ENCODE measurements around the gene ASIC2. TPM values are rescaled to one million over a fixed set of nuclear protein-coding genes. Genes with fewer than 3 reads are reported as not detected.

The ASIC2 gene
- total RNA-seq, 1 donor = 0.18 TPM

DNA sequence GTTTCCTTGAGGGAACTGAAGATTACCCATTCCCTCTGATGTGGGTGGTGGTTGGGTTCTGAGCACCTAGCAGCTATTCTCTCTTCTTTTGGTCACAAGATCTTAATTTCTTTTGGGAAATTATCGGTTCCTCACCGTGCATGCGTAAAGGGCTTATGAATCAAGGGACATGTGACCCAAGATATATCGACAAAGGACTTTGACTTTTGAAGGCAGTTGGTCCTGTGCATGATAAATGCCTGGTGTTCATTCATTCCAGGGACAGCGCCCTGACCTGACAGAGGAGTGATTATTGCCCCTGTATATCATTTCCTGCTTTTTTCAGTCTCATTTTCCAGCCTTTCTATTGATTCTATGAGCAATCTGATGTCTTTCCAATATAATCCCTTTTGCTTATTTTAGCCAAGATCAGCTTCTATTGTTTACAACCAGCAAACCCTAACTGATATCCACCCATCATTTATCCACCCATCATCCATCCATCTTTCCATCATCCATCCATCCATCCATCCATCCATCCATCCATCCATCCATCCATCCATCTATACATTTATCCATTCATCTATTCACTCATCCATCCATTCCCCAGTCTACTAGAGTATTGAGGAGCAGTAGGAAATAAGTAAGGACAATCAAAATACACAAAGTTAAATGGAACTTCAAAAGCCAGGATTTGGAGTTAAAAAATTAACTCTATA is 25.1 kb downstream of the ASIC2 start:
- no peak for TF ChIP-seq CTCF (IDR thresholded peaks at IDR 0.05; ENCODE audit: insufficient read depth, low read length)
- H3K4me3 ChIP-seq (ENCODE audit: low read depth, low read length) = no peak overlapping the region
- no peak for DNase-seq (ENCODE audit: low read depth)

- peak; percentile 76 for DNase-seq (ENCODE audit: low read depth)
- TF ChIP-seq CTCF (IDR thresholded peaks at IDR 0.05; ENCODE audit: insufficient read depth, low read length) = no peak
- H3K4me3 ChIP-seq (ENCODE audit: low read depth, low read length) = no peak overlapping the region
These were observed 25.8 kb downstream of the ASIC2 start for GRCh38 chr17:33267271-33267790.

- DNase-seq (ENCODE audit: low read depth) = no peak
- no peak for TF ChIP-seq CTCF (IDR thresholded peaks at IDR 0.05; ENCODE audit: insufficient read depth, low read length)
These were observed 26.5 kb downstream of the ASIC2 start for GRCh38 chr17:33266611-33267010.

DNA sequence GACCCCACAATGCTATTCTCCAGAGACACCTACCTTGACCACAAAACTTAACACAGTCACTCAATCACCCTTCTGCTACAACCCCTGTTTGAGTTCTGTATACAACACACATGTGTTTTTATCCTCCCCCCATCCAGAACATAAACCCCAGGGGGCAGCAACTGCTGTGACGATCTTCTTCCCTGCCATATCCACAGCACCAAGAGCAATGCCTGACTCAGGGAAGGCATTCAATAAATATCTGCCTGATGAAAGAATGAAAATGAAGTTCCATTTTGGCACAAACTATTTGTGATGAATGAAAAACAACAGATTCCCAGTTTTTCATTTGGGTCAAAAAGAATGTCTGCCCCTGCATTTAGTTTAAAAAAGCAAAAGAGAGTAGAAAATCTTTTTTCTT is 27.0 kb downstream of the ASIC2 start:
- no peak overlapping the region for H3K4me3 ChIP-seq (ENCODE audit: low read depth, low read length)
- no peak for TF ChIP-seq CTCF (IDR thresholded peaks at IDR 0.05; ENCODE audit: insufficient read depth, low read length)
- peak; percentile 12 for DNase-seq (ENCODE audit: low read depth)

More at GRCh38 chr17:33266611-33267010, 26.5 kb downstream of the ASIC2 start:
- H3K4me3 ChIP-seq (ENCODE audit: low read depth, low read length) = no peak overlapping the region

- DNase-seq (ENCODE audit: low read depth) = no peak
- TF ChIP-seq CTCF (IDR thresholded peaks at IDR 0.05; ENCODE audit: insufficient read depth, low read length) = no peak
These were observed 29.7 kb downstream of the ASIC2 start for GRCh38 chr17:33263396-33263795.

DNA sequence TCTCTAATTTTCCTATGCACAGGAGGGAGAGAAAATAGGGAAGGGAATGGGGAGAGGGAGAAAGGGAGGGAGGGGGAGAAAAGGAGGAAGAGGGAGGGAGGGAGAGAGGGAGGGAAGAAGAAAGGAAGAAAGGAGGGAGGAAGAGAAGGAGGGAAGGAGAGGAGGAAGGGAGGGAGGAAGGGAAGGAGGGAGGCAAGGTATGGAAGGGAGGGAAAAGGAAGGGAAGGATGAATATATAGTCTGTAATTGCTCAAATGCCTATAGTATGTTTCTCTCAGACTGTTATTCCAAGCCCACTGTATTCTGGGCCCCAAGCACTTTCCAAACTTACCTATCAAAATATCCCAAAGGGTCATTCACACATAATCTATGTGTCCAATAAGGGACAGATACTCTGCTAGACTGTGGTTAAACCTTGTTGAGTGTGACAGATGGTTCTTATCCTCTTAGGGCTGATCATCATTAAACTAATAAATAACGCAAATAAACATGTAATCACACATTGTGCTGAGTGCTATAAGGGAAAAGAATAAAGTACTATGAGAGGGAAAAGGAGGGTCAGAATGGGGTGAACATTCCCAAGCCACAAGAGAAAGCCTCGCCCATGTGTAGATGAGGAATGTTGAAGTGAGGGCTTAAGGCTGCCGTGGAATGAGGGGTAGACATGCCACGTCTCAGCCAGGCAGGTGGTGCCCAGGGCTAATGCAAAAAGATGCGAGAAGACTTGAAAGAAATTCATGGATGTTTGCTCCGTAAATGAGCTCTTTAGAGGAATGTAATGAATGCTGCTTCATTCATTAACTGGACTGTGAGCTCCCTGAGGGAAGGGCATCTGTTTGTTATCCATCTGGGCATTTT is 30.6 kb downstream of the ASIC2 start:
- TF ChIP-seq CTCF (IDR thresholded peaks at IDR 0.05; ENCODE audit: insufficient read depth, low read length) = no peak

More at GRCh38 chr17:33263396-33263795, 29.7 kb downstream of the ASIC2 start:
- H3K4me3 ChIP-seq (ENCODE audit: low read depth, low read length) = no peak overlapping the region

More for the DNA sequence above, 30.6 kb downstream of the ASIC2 start:
- no peak for DNase-seq (ENCODE audit: low read depth)
- H3K4me3 ChIP-seq (ENCODE audit: low read depth, low read length) = no peak overlapping the region

Measured in fibroblast of the aortic adventitia (primary cell).